GM12873 (cell line): ENCODE data around the gene SLC1A2.

Experiments
- TF ChIP-seq, protein P1 (sequence below): IDR thresholded peaks from 2 replicates; pipeline ENCODE4 v1.5.1; 2012; ENCODE audit warnings: low read depth, mild to moderate bottlenecking, moderate library complexity, low read length, control low read depth; ENCODE audit not compliant: insufficient read depth; ENCODE audit errors: missing control alignments

SLC1A2 gene

DNA sequence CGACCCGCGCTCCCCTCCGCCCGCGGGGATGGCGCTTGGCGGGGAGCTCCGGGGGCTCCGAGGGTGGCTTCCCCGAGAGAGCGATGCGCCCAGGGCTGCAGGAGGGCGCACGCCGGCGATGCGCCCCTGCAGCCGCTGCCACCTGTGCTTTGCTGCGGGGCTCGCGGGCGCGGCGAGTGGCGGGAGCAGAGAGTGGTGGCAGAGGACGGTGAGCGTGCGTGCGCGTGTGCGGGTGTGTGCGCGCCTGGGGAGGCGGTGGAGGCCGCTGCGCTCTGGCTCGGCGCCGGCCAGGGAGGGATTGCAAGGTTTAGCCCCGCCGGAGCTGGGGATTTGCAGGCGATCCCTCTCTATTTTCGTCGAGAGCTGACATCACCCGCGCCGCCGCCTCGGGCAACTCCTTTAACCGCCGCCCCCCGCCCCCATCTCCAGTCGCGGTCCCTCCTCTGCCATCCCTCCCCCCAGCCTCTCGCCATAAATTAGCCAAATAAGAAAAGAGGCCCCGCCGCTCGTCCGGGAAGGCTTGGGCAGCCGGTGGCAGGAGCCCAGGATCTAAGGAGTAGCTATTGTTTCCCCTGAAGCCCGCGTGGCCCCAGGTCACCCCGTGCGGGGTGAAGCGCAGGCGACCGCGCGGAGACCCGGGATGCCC lies at the start of gene SLC1A2:
TSS of gene SLC1A2 (minus strand) at position 375 of the 646 bp plus-strand sequence. CDS start 592 bp downstream, outside the sequence.
- TF ChIP-seq, protein P1, sequence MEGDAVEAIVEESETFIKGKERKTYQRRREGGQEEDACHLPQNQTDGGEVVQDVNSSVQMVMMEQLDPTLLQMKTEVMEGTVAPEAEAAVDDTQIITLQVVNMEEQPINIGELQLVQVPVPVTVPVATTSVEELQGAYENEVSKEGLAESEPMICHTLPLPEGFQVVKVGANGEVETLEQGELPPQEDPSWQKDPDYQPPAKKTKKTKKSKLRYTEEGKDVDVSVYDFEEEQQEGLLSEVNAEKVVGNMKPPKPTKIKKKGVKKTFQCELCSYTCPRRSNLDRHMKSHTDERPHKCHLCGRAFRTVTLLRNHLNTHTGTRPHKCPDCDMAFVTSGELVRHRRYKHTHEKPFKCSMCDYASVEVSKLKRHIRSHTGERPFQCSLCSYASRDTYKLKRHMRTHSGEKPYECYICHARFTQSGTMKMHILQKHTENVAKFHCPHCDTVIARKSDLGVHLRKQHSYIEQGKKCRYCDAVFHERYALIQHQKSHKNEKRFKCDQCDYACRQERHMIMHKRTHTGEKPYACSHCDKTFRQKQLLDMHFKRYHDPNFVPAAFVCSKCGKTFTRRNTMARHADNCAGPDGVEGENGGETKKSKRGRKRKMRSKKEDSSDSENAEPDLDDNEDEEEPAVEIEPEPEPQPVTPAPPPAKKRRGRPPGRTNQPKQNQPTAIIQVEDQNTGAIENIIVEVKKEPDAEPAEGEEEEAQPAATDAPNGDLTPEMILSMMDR, result no peak

DNA sequence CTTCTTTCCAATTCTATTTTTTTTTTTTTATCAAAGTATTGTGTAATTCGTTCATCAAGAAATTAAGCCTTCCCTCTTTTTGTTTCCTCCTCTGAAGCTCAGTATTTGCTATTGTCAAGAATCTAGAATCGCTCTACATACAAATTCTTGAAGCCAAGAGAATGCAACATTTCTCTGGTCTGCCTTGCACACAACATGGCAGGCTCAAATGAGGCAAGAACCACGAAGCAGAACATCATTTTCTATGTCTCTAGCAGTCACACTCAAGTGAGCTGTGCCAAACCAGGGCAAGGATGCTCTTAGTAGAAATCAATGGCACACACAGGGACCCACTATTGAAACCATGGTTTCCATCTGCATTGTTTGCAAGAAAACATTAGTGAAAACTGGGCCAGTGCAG lies 46.7 kb upstream of the SLC1A2 start:
- TF ChIP-seq, protein P1, result no peak

DNA sequence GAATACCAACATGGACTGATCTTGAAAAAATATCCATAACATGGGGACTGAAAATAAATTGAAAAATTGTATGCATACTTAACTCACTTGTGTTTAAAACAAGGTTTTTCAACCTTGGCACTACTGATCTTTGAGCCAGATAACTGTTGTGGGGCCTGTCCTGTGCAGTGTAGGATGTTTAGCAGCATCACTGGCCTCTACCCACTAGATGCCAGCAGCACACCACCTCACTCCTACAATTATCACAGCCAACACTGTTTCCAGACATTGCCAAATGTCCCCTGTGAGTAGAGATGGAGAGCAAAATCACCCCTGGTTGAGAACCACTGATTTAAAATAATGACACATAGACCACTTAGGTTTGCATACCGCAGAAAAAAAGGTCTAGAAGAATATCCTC lies 45.0 kb upstream of the SLC1A2 start:
- TF ChIP-seq, protein P1, result no peak

DNA sequence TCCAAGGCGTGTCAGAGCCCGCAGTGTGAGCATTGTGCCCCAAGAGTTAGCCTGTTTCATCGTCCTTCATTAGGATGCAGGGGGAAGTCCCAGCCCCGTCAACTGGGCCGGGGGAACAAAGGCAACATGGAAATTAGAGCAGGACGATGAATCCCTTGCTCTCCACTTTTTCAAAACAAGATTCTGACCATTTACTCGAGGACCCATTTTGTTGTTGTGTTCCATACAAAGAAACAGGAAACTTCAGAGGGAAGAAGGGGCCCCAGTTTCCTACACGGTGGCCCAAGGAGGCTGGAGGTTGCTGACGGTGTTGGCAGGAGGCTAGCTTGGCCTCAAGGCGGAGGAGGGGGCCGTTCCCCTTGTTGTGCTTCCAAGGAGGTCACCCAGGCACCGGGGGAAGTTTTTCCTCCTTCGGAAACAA lies 44.0 kb upstream of the SLC1A2 start:
- TF ChIP-seq, protein P1, result no peak

DNA sequence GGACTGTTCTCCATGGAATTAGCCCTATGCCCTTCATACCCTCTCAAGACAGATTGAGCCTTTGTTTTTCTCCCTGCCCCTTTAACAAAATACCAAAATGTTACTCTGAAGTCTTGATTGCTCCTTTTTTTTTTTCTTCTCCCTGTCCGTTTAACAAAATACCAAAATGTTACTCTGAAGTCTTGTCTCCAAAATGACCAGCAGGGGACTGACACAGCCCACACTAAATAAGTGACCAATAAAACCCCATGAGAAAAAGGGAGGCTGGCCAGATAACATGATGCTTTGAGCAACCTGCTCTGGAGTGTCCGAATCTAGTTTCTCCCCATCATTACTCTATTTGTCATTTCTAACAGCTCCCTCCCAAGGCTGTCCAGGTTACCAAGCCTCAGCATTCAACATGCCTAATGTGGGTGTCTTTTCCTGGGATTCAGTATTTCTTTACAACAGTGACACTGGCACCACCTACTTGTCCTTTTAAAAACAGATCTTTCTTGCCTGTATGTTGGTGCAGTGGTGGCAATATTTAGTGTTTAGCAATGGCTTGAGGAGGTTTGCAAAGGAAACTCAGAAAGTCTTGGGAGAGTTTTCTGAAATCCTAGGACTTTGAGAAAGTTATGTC lies 42.7 kb upstream of the SLC1A2 start:
- TF ChIP-seq, protein P1, result no peak

DNA sequence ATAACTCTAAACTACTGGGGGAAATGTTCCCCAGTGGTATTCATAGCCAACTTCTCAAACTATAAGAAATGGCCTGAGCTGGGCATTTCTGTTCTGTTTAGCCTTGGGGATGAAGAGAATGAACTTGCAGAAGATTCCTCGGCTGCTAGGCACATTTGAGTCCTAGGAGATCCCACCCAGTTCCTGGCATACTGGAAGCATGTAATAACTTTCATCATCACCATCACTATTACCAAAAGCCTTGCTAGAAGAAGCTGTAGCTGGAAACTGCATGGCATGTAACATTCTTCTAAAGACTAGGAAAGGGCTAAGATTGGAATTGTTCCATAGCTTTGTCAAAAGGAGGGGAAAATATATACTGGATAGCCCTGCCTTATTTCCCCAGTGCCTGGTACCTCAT lies 40.1 kb upstream of the SLC1A2 start:
- TF ChIP-seq, protein P1, result no peak

DNA sequence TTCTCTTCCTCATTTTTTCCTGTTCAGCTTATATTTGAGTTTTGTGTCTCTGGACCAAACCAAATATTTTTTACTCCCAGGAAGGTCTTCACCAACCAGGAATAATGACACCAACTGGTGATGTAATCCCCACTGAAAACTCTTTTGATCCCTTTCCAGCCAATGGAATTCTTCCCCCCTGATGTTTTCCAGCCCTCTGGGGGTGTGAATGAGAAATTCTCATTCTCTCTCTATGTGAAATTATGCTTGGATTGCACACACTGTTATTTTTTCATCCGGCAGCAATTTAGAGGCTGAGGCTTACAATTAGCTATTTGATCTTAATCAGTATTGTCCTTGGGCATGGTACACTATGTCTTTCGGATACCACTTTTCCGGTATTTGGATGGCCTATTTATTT lies 39.5 kb upstream of the SLC1A2 start:
- TF ChIP-seq, protein P1, result no peak
